Tibial nerve (tissue), 3 donors: Measurements from ENCODE around the gene AURKB.

ENCODE experiments used
- CTCF ChIP-seq, 5 experiments: fragments of 200-600 bp in 3 of 5; fragments of 450-650 bp in 2 of 5; sonication (generic) in 3 of 5; IDR thresholded peaks; one replicate each; pipeline ENCODE4 v1.5.1; 2016 to 2019; ENCODE audit warnings: antibody characterized with exemption in 5 of 5, mild to moderate bottlenecking in 3 of 5, moderate library complexity in 2 of 5
- POLR2A ChIP-seq, 2 donors: fragments of 450-650 bp; IDR thresholded peaks; one replicate each; pipeline ENCODE4 v1.6.1; 2017; ENCODE audit warnings: antibody characterized with exemption in 2 of 2, mild to moderate bottlenecking in 2 of 2, moderate library complexity in 2 of 2

- TF ChIP-seq CTCF (IDR thresholded peaks at IDR 0.05) (no peak), POLR2A (IDR thresholded peaks at IDR 0.05) (no peak)
Measured at GRCh38 chr17:8254881-8255280, 44.5 kb upstream of the AURKB start.
